WERI-Rb-1 (cell line): ENCODE results near the gene NOLC1.

Experiments
- DNase-seq: peaks from one replicate; pipeline ENCODE4 v3.0.0-alpha.2; 2020
- H3K27ac ChIP-seq: fragments of 250-450 bp; sonication (Bioruptor Pico); 2 replicates; pipeline ENCODE4 v1.5.1; 2020; ENCODE audit warnings: mild to moderate bottlenecking, moderate library complexity
- H3K27me3 ChIP-seq: fragments of 250-450 bp; sonication (Bioruptor Pico); 2 replicates; pipeline ENCODE4 v1.5.1; 2021; ENCODE audit warnings: mild to moderate bottlenecking, low read depth, moderate library complexity; ENCODE audit not compliant: insufficient read depth, severe bottlenecking
- H3K36me3 ChIP-seq: fragments of 250-450 bp; sonication (Bioruptor Pico); 2 replicates; pipeline ENCODE4 v1.5.1; 2020; ENCODE audit warnings: mild to moderate bottlenecking, moderate library complexity
- H3K4me3 ChIP-seq: 2 replicates; pipeline ENCODE4 v1.5.1; 2011; ENCODE audit warnings: low read depth, mild to moderate bottlenecking, control low read depth, low read length
- H3K9me3 ChIP-seq: fragments of 250-450 bp; sonication (Bioruptor Pico); 2 replicates; pipeline ENCODE4 v1.5.1; 2021; ENCODE audit warnings: mild to moderate bottlenecking, moderate library complexity; ENCODE audit not compliant: severe bottlenecking
- CTCF ChIP-seq: IDR thresholded peaks from 2 replicates; pipeline ENCODE4 v1.5.1; 2011; ENCODE audit warnings: low read depth, mild to moderate bottlenecking, control low read depth, inconsistent platforms, low read length

Gene NOLC1

DNA sequence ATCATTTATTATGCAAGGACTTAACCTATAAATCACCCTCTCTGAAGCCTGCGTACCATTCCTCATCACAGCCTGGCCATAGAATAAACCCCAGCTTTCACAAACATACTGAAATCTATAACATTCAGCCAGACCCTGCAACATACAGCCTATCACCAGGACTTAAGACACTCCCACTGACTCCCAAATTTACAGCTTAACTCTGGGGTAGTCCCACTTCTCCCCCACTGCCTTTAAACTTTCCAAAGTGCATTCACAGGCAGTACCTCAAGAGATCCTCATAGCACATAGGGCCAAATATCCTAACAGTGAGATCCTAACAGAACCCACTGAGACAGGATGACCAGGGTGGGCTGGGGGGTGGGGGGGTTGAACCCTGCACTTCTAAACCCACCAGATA lies 35.5 kb upstream of the NOLC1 start:
- no peaks in the 10 kb centered on the region for H3K27me3 ChIP-seq
- H3K9me3 ChIP-seq, result no peaks in the 10 kb centered on the region
- no peak overlapping the region for H3K4me3 ChIP-seq
- no peak for TF ChIP-seq CTCF
- H3K27ac ChIP-seq, result peak overlapping the region; percentile 82
- DNase-seq, result no peak
- H3K36me3 ChIP-seq, result peaks cover 10% of the 10 kb centered on the region

DNA sequence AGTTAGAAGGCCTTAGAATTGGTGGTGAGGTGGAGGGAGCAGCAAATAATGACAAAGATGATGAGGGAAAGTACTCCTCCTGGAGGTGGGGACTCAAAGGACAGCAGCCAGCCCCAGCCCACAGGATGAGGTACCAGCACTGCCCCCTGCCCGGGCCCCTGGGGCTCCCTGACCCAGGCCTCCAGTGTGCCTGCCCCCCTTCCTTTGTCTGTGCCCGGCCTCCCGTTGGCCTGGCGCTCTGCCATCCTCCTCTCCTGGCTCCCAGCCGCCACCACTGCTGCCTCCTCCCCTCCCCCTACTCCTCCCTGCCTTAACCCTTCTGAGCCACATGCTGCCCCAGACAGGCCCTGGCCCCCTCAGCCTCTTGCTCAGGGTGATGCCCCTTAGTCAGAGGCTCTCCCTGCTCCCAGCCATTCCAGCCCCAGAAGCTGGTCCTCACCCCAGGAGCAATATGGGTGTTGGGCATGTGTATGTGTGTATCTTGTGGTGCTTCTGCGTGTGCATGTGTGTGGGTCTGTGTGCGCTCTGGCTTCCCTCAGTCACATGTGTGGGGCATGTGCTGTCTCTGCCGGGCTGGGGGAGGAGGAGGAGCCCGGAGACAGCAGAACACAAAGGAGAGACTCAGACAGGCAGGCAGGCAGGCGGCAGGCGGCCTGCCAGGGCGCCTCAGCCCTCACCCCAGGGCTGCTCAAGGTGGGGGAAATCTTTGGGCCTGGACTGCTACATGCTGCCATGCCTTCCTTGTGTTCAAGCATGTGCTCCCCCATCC lies 34.6 kb upstream of the NOLC1 start:
- Histone ChIP-seq H3K36me3 (peaks cover 4% of the 10 kb centered on the region; the same call in 1 of the 2 replicates), H3K27ac (peak overlapping the region; percentile 82), H3K4me3 (no peak overlapping the region), H3K27me3 (no peaks in the 10 kb centered on the region), H3K9me3 (no peaks in the 10 kb centered on the region)
- DNase-seq, result peak; percentile 72
- TF ChIP-seq CTCF, result peak; percentile 37; the same call in 1 of the 2 replicates

GRCh38 chr10:102118867-102119266 lies 33.3 kb upstream of the NOLC1 start:
- H3K27ac ChIP-seq, result peak overlapping the region; percentile 82

GRCh38 chr10:102119417-102120141 lies 32.6 kb upstream of the NOLC1 start:
- TF ChIP-seq CTCF, result no peak
- peak; percentile 58 for DNase-seq
- no peaks in the 10 kb centered on the region for H3K27me3 ChIP-seq
- H3K9me3 ChIP-seq, result no peaks in the 10 kb centered on the region
- H3K36me3 ChIP-seq, result no peaks in the 10 kb centered on the region
- H3K4me3 ChIP-seq, result peak overlapping the region; percentile 77
- H3K27ac ChIP-seq, result peak overlapping the region; percentile 88

More at GRCh38 chr10:102118867-102119266, 33.3 kb upstream of the NOLC1 start:
- peak; percentile 35 for DNase-seq
- H3K9me3 ChIP-seq, result no peaks in the 10 kb centered on the region
- peak overlapping the region; percentile 77 for H3K4me3 ChIP-seq
- H3K27me3 ChIP-seq, result no peaks in the 10 kb centered on the region
- 0 out of 2 replicates have a peak, but pooled peaks cover 4% of the 10 kb centered on the region for H3K36me3 ChIP-seq
- TF ChIP-seq CTCF, result no peak

- H3K27ac ChIP-seq, result peak within 1 kb of the TSS; percentile 88
- H3K9me3 ChIP-seq, result no peaks in the 10 kb centered on the region
- DNase-seq, result peak; percentile 83
- H3K27me3 ChIP-seq, result no peaks in the 10 kb centered on the region
- H3K36me3 ChIP-seq, result no peaks in the 10 kb centered on the region
- H3K4me3 ChIP-seq, result peak within 1 kb of the TSS; percentile 77
- TF ChIP-seq CTCF, result no peak
These were observed 31.8 kb upstream of the NOLC1 start, which contains the start of gene LDB1 for GRCh38 chr10:102120142-102120990. LDB1 (minus strand) TSS chr10:102120368; CDS start chr10:102120110, 258 bp downstream.
